ENCODE results near the gene LRRTM2.

DNA sequence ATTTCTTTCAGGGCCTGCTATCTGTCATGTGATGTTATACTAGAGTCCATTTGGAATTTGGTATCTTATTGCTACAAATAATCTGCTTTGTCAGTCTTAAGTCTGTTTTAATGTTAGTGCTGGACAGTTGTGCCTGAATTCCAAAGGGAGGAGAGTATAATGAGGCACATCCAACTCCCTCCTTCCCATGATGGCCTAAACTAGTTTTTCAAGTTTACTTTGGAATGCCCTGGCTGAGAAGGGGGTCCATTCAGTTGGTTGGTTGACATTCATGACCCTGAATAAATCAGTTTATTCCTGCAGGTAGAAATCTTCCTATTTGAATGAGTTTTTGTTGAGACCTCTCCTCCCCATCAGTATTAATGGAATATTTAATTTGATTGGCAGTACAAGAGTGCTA is 9.4 kb upstream of the LRRTM2 start:
- TF ChIP-seq POLR2AphosphoS5 (IDR thresholded peaks at IDR 0.05; ENCODE audit: borderline replicate concordance, low read depth, low read length) (no peak), EZH2 (IDR thresholded peaks at IDR 0.05) (no peak), FOXP2 (optimal IDR thresholded peaks at IDR 0.05; ENCODE audit: control extremely low read depth, extremely low read length, insufficient read depth) (no peak)

Measured in SK-N-MC (cell line).